NCI-H82 treated with DMSO at 0.1 percent for 48 hours (cell line): ENCODE measurements around the gene NPR3.

Source experiments
- DNase-seq: peaks from one replicate; lab custom pipeline; 2025; ENCODE audit not compliant: unreplicated experiment; lab: John Stamatoyannopoulos, UW

NPR3 gene, protein sequence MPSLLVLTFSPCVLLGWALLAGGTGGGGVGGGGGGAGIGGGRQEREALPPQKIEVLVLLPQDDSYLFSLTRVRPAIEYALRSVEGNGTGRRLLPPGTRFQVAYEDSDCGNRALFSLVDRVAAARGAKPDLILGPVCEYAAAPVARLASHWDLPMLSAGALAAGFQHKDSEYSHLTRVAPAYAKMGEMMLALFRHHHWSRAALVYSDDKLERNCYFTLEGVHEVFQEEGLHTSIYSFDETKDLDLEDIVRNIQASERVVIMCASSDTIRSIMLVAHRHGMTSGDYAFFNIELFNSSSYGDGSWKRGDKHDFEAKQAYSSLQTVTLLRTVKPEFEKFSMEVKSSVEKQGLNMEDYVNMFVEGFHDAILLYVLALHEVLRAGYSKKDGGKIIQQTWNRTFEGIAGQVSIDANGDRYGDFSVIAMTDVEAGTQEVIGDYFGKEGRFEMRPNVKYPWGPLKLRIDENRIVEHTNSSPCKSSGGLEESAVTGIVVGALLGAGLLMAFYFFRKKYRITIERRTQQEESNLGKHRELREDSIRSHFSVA

DNA sequence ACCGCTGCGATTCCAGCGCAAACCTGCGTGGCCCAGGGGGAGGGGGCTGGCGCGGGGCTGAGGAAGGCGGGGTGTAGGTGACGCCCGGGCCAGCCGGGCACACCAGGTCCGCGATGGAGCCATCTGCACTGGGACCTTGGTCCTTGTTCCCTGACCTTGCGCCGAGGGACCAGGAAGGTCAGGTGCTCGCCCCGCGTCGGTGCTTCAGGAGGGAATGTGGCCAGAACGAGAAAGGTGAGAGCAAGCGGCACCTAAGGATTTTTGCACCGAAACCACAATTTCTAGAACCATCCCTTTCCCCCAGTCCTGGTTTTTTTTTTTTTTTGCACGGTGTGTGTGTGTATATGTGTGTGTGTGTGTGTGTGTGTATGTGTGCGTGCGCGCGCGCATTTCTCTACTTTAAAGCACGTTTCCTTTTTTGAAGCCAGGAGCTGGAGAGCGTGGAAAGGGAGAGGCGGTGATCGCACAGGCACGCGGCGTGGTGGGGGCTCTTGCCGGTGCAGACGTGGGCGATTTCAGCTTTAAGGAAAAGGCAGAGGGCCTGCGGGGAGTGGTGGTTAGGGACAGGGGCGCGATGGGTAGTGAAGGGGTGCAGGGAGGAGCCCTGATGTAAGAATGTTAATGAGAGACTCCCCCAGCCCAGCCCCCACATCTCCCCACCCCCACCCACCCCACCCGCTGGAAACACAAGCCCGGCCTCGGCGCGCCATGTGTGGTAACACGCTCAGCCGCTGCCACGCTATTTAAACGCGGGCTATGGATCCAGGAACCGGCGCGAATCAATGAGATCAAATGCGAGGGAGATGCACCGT is at the start of gene NPR3:
NPR3 (plus strand) TSS at position 772 of the 812 bp plus-strand sequence. CDS start 456 bp downstream, outside the sequence.
- DNase-seq, result no peak

DNA sequence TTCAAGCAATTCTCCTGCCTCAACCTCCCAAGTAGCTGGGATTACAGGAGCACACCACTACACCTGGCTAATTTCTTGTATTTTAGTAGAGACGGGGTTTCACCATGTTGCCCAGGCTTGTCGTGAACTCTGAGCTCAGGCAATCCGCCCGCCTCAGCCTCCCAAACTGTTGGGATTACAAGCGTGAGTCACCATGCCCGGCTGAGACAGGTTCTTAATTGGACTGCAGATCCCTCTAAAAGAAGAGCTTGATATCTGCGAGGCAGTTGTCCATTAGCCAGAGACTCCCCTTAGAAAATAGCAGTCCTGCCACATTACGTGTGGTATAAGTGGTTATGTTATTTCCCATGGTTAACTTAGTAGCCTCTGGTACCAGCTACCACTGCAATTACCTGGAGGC is 46.6 kb upstream of the NPR3 start:
- DNase-seq, result no peak

- no peak for DNase-seq
Observed at GRCh38 chr5:32668552-32668951, 42.6 kb upstream of the NPR3 start.

GRCh38 chr5:32673272-32673671 is 37.8 kb upstream of the NPR3 start:
- no peak for DNase-seq

DNA sequence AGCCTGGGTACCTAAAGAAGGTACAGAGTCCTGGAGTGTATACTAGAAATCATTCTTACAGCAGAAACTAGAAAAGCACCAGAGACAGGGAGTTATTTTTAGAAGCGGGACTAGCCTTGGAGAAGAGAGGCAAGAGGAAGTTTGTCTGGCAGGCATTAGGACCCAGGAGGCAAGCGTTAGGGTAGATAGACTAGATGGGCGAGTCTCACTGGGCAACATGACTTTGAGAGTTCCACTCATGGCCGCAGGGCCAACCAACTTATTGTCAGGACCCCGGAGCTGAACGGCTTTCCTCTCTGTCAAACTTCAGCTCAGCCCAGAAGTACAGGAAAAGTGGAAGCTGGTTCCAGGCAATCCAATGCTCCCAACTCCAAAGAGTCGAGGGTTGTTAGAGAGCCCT is 34.1 kb upstream of the NPR3 start:
- DNase-seq, result no peak

- DNase-seq, result no peak
Observed at GRCh38 chr5:32678472-32678871, 32.6 kb upstream of the NPR3 start.

DNA sequence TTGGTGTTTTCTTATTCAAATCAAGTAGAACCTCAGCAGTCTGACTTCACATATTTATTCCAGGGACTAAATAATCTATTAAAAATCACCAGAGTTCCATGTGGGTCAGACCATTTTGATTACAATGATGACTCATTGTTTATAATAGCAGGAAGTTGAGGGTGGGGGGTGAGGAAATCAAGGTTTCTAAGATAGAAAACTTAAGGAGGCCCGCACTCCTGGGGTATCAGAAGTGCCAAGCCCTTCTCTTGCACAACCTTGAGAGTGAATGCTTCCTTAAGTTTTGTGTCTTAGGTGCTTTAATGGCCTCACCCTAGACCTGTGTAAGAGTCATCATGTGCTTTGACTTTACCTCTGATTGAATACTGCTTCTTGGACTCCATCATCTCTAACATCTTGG is 31.9 kb upstream of the NPR3 start:
- no peak for DNase-seq

DNA sequence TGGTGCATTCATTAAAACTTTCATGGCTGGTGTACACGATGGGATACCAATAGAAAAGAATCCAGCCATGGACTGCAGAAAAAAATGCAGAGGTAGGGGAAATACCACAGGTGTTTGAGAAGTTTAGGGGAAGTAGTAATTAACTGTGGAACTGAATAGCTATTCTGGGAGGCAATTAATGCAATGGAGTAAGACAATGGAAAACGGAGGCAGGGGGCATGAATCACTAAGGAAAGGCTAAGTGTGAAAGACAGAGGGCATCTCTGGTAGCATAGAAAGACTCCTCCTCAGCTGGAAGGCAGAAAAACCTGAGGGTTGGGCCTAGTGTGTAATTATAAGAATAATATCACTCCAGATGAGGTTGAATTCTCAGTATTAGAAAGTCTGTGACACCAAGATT is 30.9 kb upstream of the NPR3 start:
- DNase-seq, result no peak

DNA sequence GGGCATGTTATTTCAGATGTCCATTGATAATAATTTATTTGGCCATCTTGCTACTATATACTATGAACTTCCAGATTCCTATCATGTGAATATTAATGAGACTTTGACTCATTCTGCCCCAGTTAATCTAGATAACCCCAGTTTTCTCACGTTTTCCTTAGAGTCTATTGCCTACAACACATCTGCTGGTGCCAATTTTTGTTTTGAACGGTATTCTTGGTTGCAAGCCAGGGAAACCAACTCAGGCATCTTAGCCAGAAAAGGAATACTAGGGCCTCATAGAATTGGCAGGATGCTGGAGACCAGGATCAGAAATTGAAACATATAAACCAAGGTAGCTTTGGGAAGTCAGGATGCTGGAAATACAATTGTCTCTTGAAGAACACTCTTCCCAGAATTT is 28.0 kb upstream of the NPR3 start:
- no peak for DNase-seq

DNA sequence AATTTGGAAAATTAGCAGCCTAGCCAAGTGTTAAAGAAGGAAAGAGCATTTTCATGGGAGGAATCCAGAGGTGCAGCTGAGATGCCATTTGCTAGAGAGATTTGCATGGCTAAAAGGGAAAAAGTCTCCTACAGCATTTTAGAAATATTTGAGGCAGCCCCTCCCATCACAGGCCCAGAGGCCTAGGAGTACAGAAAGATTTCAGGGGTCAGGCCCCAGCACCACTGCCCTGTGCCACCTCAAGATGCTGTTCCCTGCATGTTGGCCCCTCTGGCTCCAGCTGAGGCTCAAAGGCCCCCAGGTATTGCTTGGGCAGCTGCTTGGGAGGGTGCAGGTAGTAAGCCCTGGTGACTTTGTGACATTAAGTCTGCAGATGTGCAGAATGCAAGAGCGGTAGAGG is 26.9 kb upstream of the NPR3 start:
- DNase-seq, result no peak

DNA sequence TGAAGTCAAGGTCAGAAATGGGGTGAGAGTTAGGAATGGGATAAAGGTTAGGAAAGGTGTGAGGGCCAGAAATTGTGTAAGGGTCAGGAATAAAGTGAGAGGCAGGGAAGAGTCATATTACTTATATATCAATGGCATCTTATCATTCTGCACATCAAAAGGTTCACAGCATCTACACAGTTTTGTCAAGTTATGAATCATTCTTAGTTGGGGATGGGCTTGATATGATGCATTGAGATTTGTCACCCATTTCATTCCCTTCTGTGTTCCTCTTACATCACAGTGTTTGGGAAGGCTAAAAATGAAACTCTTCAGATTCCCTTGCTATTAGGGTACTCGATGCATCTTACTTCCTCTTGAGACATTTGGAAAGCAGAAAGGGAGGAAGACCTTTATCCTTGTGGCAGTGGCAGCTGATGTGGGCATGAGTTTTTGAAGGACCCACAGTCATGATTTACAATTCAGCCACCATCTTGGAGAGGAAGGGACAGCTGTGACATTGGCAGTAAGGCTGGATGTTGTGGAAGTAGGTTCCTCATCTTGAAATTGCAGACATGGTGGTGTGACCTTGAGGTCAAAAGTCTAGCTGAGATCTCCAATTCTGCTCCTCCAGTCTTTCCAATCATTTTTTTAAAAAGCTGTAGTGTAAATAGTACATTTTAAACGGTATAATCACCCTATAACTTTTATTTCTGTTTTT is 24.2 kb upstream of the NPR3 start:
- DNase-seq, result no peak

- no peak for DNase-seq
Observed at GRCh38 chr5:32687499-32687831, 23.7 kb upstream of the NPR3 start.

GRCh38 chr5:32690153-32690552 is 21.0 kb upstream of the NPR3 start:
- no peak for DNase-seq

DNA sequence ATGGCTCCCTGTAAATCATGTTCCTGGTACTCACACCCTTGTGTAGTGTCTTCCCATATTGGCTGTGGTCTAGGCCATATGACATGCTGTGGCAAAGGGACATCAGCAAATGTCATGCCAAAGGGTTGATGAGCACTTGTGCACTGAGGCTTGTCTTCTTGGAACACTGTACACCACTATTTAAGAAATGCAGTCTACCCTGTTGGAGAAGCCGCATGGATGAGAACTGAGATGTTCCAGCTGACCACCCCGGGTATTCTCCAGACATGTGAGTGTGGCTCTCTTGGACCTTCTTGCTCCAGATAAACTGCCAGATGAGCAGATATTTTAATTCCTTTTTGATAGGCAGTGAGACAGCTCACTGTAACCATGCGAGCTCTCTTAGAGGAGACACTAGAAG is 20.5 kb upstream of the NPR3 start:
- DNase-seq, result no peak

GRCh38 chr5:32692036-32692746 is 18.9 kb upstream of the NPR3 start:
- no peak for DNase-seq

DNA sequence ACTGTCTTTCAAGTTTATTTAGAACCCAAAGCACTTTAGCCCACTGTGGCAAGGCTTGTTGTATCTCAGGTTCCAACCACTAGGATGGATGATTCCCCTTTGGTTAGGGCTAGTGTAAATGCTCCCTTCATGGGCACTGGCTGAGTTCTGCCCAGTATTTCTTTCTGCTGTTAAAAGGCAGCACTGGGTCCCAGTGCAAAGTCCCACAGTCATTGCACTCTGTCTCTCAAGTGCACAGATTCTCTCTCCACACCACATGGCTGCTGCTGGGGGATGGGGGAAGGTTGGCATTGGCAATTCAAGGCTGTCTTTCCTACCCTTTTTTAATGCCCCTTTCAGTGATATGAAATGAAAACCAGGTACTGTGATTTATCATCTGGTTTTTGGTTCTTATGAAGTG is 7.2 kb upstream of the NPR3 start:
- DNase-seq, result no peak

GRCh38 chr5:32707418-32707997 is 3.6 kb upstream of the NPR3 start:
- DNase-seq, result no peak

DNA sequence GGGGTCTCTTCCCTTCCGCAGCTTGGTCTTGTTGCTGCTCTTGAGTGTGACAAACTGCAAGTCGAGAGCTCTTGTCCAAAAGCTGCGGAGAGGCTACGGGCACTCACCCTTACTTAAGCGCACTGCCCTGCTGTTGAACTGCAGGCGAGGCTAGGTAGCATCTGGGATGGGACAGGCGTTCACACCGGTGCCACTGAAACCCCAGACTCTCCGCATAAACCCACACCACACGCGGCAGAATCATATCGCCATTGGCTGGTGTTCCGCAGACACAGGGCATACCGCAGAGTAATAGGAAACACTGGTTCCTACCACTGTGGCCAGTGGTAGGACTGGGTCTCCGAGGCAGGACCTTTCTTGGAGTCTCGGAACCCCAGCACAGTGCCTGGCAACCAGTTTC is 2.2 kb upstream of the NPR3 start:
- no peak for DNase-seq

GRCh38 chr5:32709750-32710549 is 1.2 kb upstream of the NPR3 start:
- peak; percentile 0 for DNase-seq

DNA sequence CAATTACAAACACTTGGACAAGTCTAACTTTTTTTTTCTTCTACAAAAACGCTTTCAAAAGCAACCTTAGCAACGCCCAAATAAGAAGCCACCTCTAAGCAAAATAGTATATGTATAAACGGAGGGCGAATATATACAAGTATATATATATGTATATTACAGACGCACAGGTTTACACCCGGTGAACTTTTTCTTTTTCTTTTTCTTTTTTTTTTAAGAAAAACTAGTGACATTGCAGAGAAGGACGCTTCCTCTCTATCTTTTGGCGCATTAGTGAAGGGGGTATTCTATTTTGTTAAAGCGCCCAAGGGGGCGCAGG is 200 bp downstream of the NPR3 start:
- no peak for DNase-seq
